ENCODE results near the gene ATG3. TPM values are rescaled to one million over a fixed set of nuclear protein-coding genes. Genes with fewer than 3 reads are reported as not detected.
A peak's percentile ranks its signal among the peaks of the same experiment; 100 is the strongest.

Gene ATG3
- polyA plus RNA-seq, 1 donor (not counting 4 experiments of a cell fraction or from before 2014, with no cell fraction given): 61.3 TPM

GRCh38 chr3:112560721-112561483 is 860 bp downstream of the ATG3 start:
- no peaks in the 10 kb centered on the region for H3K36me3 ChIP-seq (ENCODE audit: control insufficient read depth in 2 of 2, extremely low read depth in 1 of 2, insufficient read depth in 2 of 2, low read length in 2 of 2)
- FAIRE-seq (no peak), DNase-seq (ENCODE audit: low read depth, low spot score) (no peak)
- TF ChIP-seq CTCF (optimal IDR thresholded peaks at IDR 0.05 in 1 of 3, IDR thresholded peaks at IDR 0.05 in 1 of 3, conservative IDR thresholded peaks at IDR 0.05 in 1 of 3; ENCODE audit: extremely low read depth in 1 of 3, insufficient read depth in 2 of 3, low read length in 3 of 3) (no peak), EZH2 (IDR thresholded peaks at IDR 0.05; ENCODE audit: low read length) (no peak)
- H2AFZ ChIP-seq (ENCODE audit: control insufficient read depth, low read length): peak overlapping the region; percentile 98
- H3K9me3 ChIP-seq (ENCODE audit: control insufficient read depth, low read depth, low read length): no peaks in the 10 kb centered on the region
- peak overlapping the region; percentile 54 to 89 (median 73) for H3K4me3 ChIP-seq (ENCODE audit: control insufficient read depth in 2 of 3, extremely low read depth in 1 of 3, insufficient read depth in 2 of 3, low read depth in 1 of 3, low read length in 3 of 3)
- H3K9ac ChIP-seq (ENCODE audit: control insufficient read depth, extremely low read depth, insufficient read depth, low read length): peak overlapping the region; percentile 94
- no peaks in the 10 kb centered on the region for H4K20me1 ChIP-seq (ENCODE audit: control insufficient read depth, extremely low read depth, insufficient read depth, low read length)
- H3K27me3 ChIP-seq (ENCODE audit: control insufficient read depth, extremely low read depth, insufficient read depth, low read length): no peaks in the 10 kb centered on the region
- H3K27ac ChIP-seq (ENCODE audit: control insufficient read depth, insufficient read depth, low read length): peak overlapping the region; percentile 97
- dilution Hi-C loops (cut with MboI; ENCODE audit: extremely low pct_ligation_motif_present, low sequenced_read_pairs): no loop called here
- H3K4me1 ChIP-seq (ENCODE audit: control insufficient read depth, extremely low read depth, insufficient read depth, low read length): peaks cover 17% of the 10 kb centered on the region
- no peaks in the 10 kb centered on the region for H3K9me1 ChIP-seq (ENCODE audit: control insufficient read depth, extremely low read depth, insufficient read depth, low read length)
- peaks cover 44% of the 10 kb centered on the region for H3K79me2 ChIP-seq (ENCODE audit: control insufficient read depth, insufficient read depth, low read length)
- peak overlapping the region; percentile 86 for H3K4me2 ChIP-seq (ENCODE audit: control insufficient read depth, extremely low read depth, insufficient read depth, low read depth, low read length)

- H3K36me3 ChIP-seq (ENCODE audit: control insufficient read depth in 2 of 2, extremely low read depth in 1 of 2, insufficient read depth in 2 of 2, low read length in 2 of 2): no peaks in the 10 kb centered on the region
- H4K20me1 ChIP-seq (ENCODE audit: control insufficient read depth, extremely low read depth, insufficient read depth, low read length): no peaks in the 10 kb centered on the region
- FAIRE-seq (no peak), DNase-seq (ENCODE audit: low read depth, low spot score) (no peak)
- H3K27me3 ChIP-seq (ENCODE audit: control insufficient read depth, extremely low read depth, insufficient read depth, low read length): no peaks in the 10 kb centered on the region
- H3K27ac ChIP-seq (ENCODE audit: control insufficient read depth, insufficient read depth, low read length): peak overlapping the region; percentile 97
- dilution Hi-C loops (cut with MboI; ENCODE audit: extremely low pct_ligation_motif_present, low sequenced_read_pairs): no loop called here
- H3K9ac ChIP-seq (ENCODE audit: control insufficient read depth, extremely low read depth, insufficient read depth, low read length): peak overlapping the region; percentile 94
- TF ChIP-seq EZH2 (IDR thresholded peaks at IDR 0.05; ENCODE audit: low read length) (no peak), CTCF (optimal IDR thresholded peaks at IDR 0.05 in 1 of 3, IDR thresholded peaks at IDR 0.05 in 1 of 3, conservative IDR thresholded peaks at IDR 0.05 in 1 of 3; ENCODE audit: extremely low read depth in 1 of 3, insufficient read depth in 2 of 3, low read length in 3 of 3) (no peak)
- peaks cover 17% of the 10 kb centered on the region for H3K4me1 ChIP-seq (ENCODE audit: control insufficient read depth, extremely low read depth, insufficient read depth, low read length)
- H2AFZ ChIP-seq (ENCODE audit: control insufficient read depth, low read length): no peak overlapping the region
- peak overlapping the region; percentile 86 for H3K4me2 ChIP-seq (ENCODE audit: control insufficient read depth, extremely low read depth, insufficient read depth, low read depth, low read length)
- H3K9me3 ChIP-seq (ENCODE audit: control insufficient read depth, low read depth, low read length): no peaks in the 10 kb centered on the region
- H3K79me2 ChIP-seq (ENCODE audit: control insufficient read depth, insufficient read depth, low read length): peaks cover 50% of the 10 kb centered on the region
- peak overlapping the region; percentile 54 to 89 (median 73) for H3K4me3 ChIP-seq (ENCODE audit: control insufficient read depth in 2 of 3, extremely low read depth in 1 of 3, insufficient read depth in 2 of 3, low read depth in 1 of 3, low read length in 3 of 3)
- no peaks in the 10 kb centered on the region for H3K9me1 ChIP-seq (ENCODE audit: control insufficient read depth, extremely low read depth, insufficient read depth, low read length)
Measured at GRCh38 chr3:112560307-112560706, 1.5 kb downstream of the ATG3 start.
